BLaER1 (cell line): Measurements from ENCODE around the gene INA.

Experiments used
- H3K27ac ChIP-seq: shearing (Covaris generic); formaldehyde crosslinking; 2 replicates; pipeline ENCODE4 v1.8.1; 2022
- H3K27me3 ChIP-seq: shearing (Covaris generic); formaldehyde crosslinking; 2 replicates; pipeline ENCODE4 v1.8.1; 2022
- H3K36me3 ChIP-seq: shearing (Covaris generic); formaldehyde crosslinking; 2 replicates; pipeline ENCODE4 v1.8.1; 2022
- H3K4me1 ChIP-seq: shearing (Covaris generic); formaldehyde crosslinking; 2 replicates; pipeline ENCODE4 v1.8.1; 2022
- H3K4me2 ChIP-seq: shearing (Covaris generic); formaldehyde crosslinking; 2 replicates; pipeline ENCODE4 v1.8.1; 2022
- H3K4me3 ChIP-seq: shearing (Covaris generic); formaldehyde crosslinking; 2 replicates; pipeline ENCODE4 v1.8.1; 2022
- H3K9ac ChIP-seq: shearing (Covaris generic); formaldehyde crosslinking; 2 replicates; pipeline ENCODE4 v1.8.1; 2022
- H3K9me3 ChIP-seq: shearing (Covaris generic); formaldehyde crosslinking; 2 replicates; pipeline ENCODE4 v1.8.1; 2022
- H4K20me1 ChIP-seq: shearing (Covaris generic); formaldehyde crosslinking; 2 replicates; pipeline ENCODE4 v1.8.1; 2022
- Cebpa-rat ChIP-seq: shearing (Covaris generic); IDR thresholded peaks from 2 replicates; pipeline ENCODE4 v1.8.1; 2022

The INA gene

GRCh38 chr10:103265717-103266329 is 11.1 kb upstream of the INA start:
- Histone ChIP-seq H3K4me3 (no peak overlapping the region), H3K9me3 (peaks cover 9% of the 10 kb centered on the region; the same call in 1 of the 2 replicates), H3K4me1 (no peaks in the 10 kb centered on the region), H3K27me3 (no peaks in the 10 kb centered on the region), H3K36me3 (no peaks in the 10 kb centered on the region), H3K9ac (no peak overlapping the region), H3K4me2 (no peak overlapping the region), H4K20me1 (no peaks in the 10 kb centered on the region), H3K27ac (no peak overlapping the region)
- TF ChIP-seq Cebpa-rat = no peak

- H3K9ac ChIP-seq = no peak overlapping the region
- peaks cover 30% of the 10 kb centered on the region for H3K27me3 ChIP-seq
- H3K27ac ChIP-seq = no peak overlapping the region
- H3K9me3 ChIP-seq = peaks cover 9% of the 10 kb centered on the region
- TF ChIP-seq Cebpa-rat = no peak
- no peak overlapping the region for H3K4me2 ChIP-seq
- H3K36me3 ChIP-seq = no peaks in the 10 kb centered on the region
- H4K20me1 ChIP-seq = peaks cover 25% of the 10 kb centered on the region
- H3K4me3 ChIP-seq = no peak overlapping the region
- peaks cover 19% of the 10 kb centered on the region for H3K4me1 ChIP-seq
These were observed 3.9 kb upstream of the INA start for GRCh38 chr10:103273041-103273441.

GRCh38 chr10:103276251-103276895 is 565 bp upstream of the INA start:
- Histone ChIP-seq H3K4me2 (peak overlapping the region; percentile 95), H3K4me3 (peak overlapping the region; percentile 68), H3K9ac (no peak overlapping the region)

GRCh38 chr10:103277713-103278536 is 987 bp downstream of the INA start:
- peaks cover 57% of the 10 kb centered on the region for H4K20me1 ChIP-seq
- H3K9me3 ChIP-seq = peaks cover 17% of the 10 kb centered on the region
- peaks cover 47% of the 10 kb centered on the region for H3K27me3 ChIP-seq
- no peak overlapping the region for H3K27ac ChIP-seq
- no peaks in the 10 kb centered on the region for H3K36me3 ChIP-seq
- TF ChIP-seq Cebpa-rat = no peak
- peak overlapping the region; percentile 95 for H3K4me2 ChIP-seq
- peak overlapping the region; percentile 68 for H3K4me3 ChIP-seq
- no peak overlapping the region for H3K9ac ChIP-seq
- H3K4me1 ChIP-seq = peaks cover 24% of the 10 kb centered on the region

More at GRCh38 chr10:103276251-103276895, 565 bp upstream of the INA start:
- peaks cover 17% of the 10 kb centered on the region for H3K9me3 ChIP-seq
- H3K4me1 ChIP-seq = peaks cover 24% of the 10 kb centered on the region
- peaks cover 51% of the 10 kb centered on the region for H4K20me1 ChIP-seq
- no peak overlapping the region for H3K27ac ChIP-seq
- TF ChIP-seq Cebpa-rat = no peak
- H3K36me3 ChIP-seq = no peaks in the 10 kb centered on the region
- H3K27me3 ChIP-seq = peaks cover 47% of the 10 kb centered on the region

GRCh38 chr10:103278537-103278823 is 1.5 kb downstream of the INA start:
- H4K20me1 ChIP-seq = peaks cover 57% of the 10 kb centered on the region
- H3K27ac ChIP-seq = no peak overlapping the region
- peak overlapping the region; percentile 68; the same call in 1 of the 2 replicates for H3K4me3 ChIP-seq
- H3K4me1 ChIP-seq = peaks cover 24% of the 10 kb centered on the region
- H3K27me3 ChIP-seq = peaks cover 47% of the 10 kb centered on the region
- no peak for TF ChIP-seq Cebpa-rat
- no peak overlapping the region for H3K9ac ChIP-seq
- H3K4me2 ChIP-seq = peak overlapping the region; percentile 95
- H3K9me3 ChIP-seq = peaks cover 17% of the 10 kb centered on the region
- H3K36me3 ChIP-seq = no peaks in the 10 kb centered on the region

- H3K9me3 ChIP-seq = peaks cover 17% of the 10 kb centered on the region
- no peak overlapping the region for H3K4me2 ChIP-seq
- H4K20me1 ChIP-seq = peaks cover 57% of the 10 kb centered on the region
- no peak overlapping the region for H3K27ac ChIP-seq
- H3K36me3 ChIP-seq = no peaks in the 10 kb centered on the region
- no peak overlapping the region for H3K4me3 ChIP-seq
- no peak for TF ChIP-seq Cebpa-rat
- no peak overlapping the region for H3K9ac ChIP-seq
- H3K27me3 ChIP-seq = peaks cover 47% of the 10 kb centered on the region
- H3K4me1 ChIP-seq = peaks cover 24% of the 10 kb centered on the region
These were observed 1.9 kb downstream of the INA start for GRCh38 chr10:103278862-103279298.

GRCh38 chr10:103280031-103280430 is 3.1 kb downstream of the INA start:
- Histone ChIP-seq H3K9ac (no peak overlapping the region), H3K4me2 (no peak overlapping the region), H3K9me3 (peaks cover 17% of the 10 kb centered on the region), H3K27me3 (peaks cover 46% of the 10 kb centered on the region), H3K36me3 (no peaks in the 10 kb centered on the region), H3K4me1 (peaks cover 24% of the 10 kb centered on the region), H3K4me3 (no peak overlapping the region), H4K20me1 (peaks cover 57% of the 10 kb centered on the region), H3K27ac (no peak overlapping the region)
- TF ChIP-seq Cebpa-rat = no peak

GRCh38 chr10:103280506-103280905 is 3.6 kb downstream of the INA start:
- no peak overlapping the region for H3K27ac ChIP-seq
- no peak overlapping the region for H3K9ac ChIP-seq
- H3K9me3 ChIP-seq = peaks cover 17% of the 10 kb centered on the region
- no peak overlapping the region for H3K4me3 ChIP-seq
- peaks cover 42% of the 10 kb centered on the region for H3K27me3 ChIP-seq
- peaks cover 57% of the 10 kb centered on the region for H4K20me1 ChIP-seq
- no peak overlapping the region for H3K4me2 ChIP-seq
- peaks cover 24% of the 10 kb centered on the region for H3K4me1 ChIP-seq
- no peaks in the 10 kb centered on the region for H3K36me3 ChIP-seq
- no peak for TF ChIP-seq Cebpa-rat

GRCh38 chr10:103281753-103282152 is 4.8 kb downstream of the INA start:
- Histone ChIP-seq H3K4me3 (no peak overlapping the region), H3K9ac (no peak overlapping the region)

GRCh38 chr10:103282961-103283360 is 6.0 kb downstream of the INA start:
- peaks cover 6% of the 10 kb centered on the region for H3K4me1 ChIP-seq
- peaks cover 8% of the 10 kb centered on the region for H3K9me3 ChIP-seq
- no peak for TF ChIP-seq Cebpa-rat
- H3K9ac ChIP-seq = no peak overlapping the region
- H3K27ac ChIP-seq = no peak overlapping the region
- no peak overlapping the region for H3K4me3 ChIP-seq
- H3K36me3 ChIP-seq = no peaks in the 10 kb centered on the region
- peaks cover 17% of the 10 kb centered on the region for H3K27me3 ChIP-seq
- peaks cover 34% of the 10 kb centered on the region for H4K20me1 ChIP-seq
- no peak overlapping the region for H3K4me2 ChIP-seq

More at GRCh38 chr10:103281753-103282152, 4.8 kb downstream of the INA start:
- Histone ChIP-seq H4K20me1 (peaks cover 46% of the 10 kb centered on the region), H3K4me2 (no peak overlapping the region), H3K36me3 (no peaks in the 10 kb centered on the region), H3K9me3 (peaks cover 17% of the 10 kb centered on the region), H3K4me1 (peaks cover 18% of the 10 kb centered on the region), H3K27ac (no peak overlapping the region), H3K27me3 (peaks cover 29% of the 10 kb centered on the region)
- TF ChIP-seq Cebpa-rat = no peak
